GM23338 (cell line): ENCODE results near the gene POFUT2.

Experiments used
- CTCF ChIP-seq, 2 experiments: fragments of 200-600 bp in 1 of 2; sonication (generic) in 1 of 2; conservative IDR thresholded peaks; 2 replicates each; pipeline versions ENCODE4 v1.5.1 to v1.6.1; 2016 to 2017; ENCODE audit warnings: antibody characterized with exemption in 2 of 2, low read depth in 2 of 2, mild to moderate bottlenecking in 2 of 2, moderate library complexity in 1 of 2
- EZH2 ChIP-seq: fragments of 200-600 bp; sonication (generic); IDR thresholded peaks from one replicate; pipeline ENCODE4 v1.8.0; 2017; ENCODE audit warnings: antibody characterized with exemption, mild to moderate bottlenecking, low read depth; ENCODE audit not compliant: unreplicated experiment

GRCh38 chr21:45264146-45264911 lies 23.4 kb downstream of the POFUT2 start:
- no peak for TF ChIP-seq EZH2
- TF ChIP-seq CTCF (conservative IDR thresholded peaks at IDR 0.05; ENCODE audit: low read depth in 2 of 2), result no peak
